ENCODE measurements around the gene EIF4G3.

EIF4G3 gene

GRCh38 chr1:21174654-21175323, 1.9 kb downstream of the EIF4G3 start:
- TF ChIP-seq, protein P1, sequence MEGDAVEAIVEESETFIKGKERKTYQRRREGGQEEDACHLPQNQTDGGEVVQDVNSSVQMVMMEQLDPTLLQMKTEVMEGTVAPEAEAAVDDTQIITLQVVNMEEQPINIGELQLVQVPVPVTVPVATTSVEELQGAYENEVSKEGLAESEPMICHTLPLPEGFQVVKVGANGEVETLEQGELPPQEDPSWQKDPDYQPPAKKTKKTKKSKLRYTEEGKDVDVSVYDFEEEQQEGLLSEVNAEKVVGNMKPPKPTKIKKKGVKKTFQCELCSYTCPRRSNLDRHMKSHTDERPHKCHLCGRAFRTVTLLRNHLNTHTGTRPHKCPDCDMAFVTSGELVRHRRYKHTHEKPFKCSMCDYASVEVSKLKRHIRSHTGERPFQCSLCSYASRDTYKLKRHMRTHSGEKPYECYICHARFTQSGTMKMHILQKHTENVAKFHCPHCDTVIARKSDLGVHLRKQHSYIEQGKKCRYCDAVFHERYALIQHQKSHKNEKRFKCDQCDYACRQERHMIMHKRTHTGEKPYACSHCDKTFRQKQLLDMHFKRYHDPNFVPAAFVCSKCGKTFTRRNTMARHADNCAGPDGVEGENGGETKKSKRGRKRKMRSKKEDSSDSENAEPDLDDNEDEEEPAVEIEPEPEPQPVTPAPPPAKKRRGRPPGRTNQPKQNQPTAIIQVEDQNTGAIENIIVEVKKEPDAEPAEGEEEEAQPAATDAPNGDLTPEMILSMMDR (IDR thresholded peaks at IDR 0.05), result no peak

GRCh38 chr1:21174230-21174629, 2.5 kb downstream of the EIF4G3 start:
- TF ChIP-seq, protein P1 (IDR thresholded peaks at IDR 0.05), result no peak

DNA sequence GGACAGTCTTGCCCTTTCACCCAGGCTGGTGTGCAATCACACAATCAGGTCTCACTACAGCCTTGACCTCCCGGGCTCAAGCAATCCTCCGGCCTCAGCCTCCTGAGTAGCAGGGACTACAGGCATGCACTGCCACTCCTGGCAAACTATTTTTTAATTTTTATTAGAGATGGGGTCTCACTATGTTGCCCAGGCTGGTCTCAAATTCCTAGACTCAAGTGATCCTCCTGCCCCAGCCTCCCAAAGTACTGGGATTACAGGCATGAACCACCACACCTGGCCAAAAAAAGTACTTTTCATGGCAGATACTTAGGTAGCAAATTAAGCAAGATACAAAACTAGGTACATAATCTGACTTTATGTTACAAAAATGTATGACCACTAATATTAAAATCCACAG, 8.3 kb downstream of the EIF4G3 start:
- TF ChIP-seq, protein P1 (IDR thresholded peaks at IDR 0.05), result no peak

GRCh38 chr1:21165646-21166045, 11.1 kb downstream of the EIF4G3 start:
- TF ChIP-seq, protein P1 (IDR thresholded peaks at IDR 0.05), result no peak

- TF ChIP-seq, protein P1 (IDR thresholded peaks at IDR 0.05), result no peak
Observed at GRCh38 chr1:21165076-21165475, 11.6 kb downstream of the EIF4G3 start.

DNA sequence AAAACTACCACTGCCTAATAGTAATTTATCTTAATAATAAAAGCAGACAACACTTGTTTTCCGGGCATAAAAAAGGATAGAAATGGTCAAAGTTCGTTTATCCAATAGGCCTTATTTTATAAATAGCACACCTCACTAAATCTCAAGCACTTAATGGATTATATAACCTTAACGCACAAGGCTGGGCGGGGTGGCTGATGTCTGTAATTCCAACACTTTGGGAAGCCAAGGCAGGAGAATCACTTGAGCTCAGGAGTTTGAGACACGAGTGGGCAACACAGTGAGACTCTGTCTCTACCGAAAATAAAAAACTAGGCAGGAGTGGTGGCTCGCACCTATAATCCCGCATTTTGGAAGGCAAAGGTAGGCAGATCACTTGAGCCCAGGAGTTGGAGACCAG, 12.4 kb downstream of the EIF4G3 start:
- TF ChIP-seq, protein P1 (IDR thresholded peaks at IDR 0.05), result no peak

DNA sequence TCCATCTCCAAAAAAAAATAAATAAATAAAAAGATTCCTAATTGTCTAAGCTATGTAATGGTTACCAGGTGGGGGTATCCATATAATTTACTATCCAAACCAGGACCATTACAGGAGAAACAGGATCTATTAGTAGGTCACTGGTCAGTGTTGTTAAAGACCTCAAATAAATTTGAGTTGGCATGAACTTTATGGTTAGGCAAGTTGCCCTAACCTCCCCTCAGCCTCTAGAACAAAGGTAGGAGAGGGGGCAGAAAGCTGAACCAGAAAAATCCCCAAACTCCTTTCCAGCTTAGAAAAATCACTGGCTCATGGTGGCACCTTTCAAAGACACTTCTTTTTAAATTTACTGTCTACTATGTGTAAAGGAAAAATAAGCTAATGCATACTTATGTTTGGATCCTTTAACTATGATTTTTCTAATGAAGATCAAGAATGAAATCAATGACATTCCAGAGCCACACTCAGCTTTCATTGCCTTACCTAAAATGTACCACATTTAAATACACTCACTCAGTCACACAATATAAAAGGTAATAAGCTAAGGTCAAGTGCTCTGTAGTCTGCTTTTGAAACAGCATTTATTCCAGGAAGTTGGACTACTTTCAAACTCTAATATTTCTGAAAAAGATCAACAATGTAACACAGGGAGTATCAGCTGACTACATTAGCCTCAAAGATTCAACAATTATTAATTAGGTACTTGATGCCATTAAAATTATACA, 13.8 kb downstream of the EIF4G3 start:
- TF ChIP-seq, protein P1 (IDR thresholded peaks at IDR 0.05), result no peak
